ENCODE results near the gene PDE10A.

GRCh38 chr6:165365371-165365770 lies 297.7 kb downstream of the PDE10A start:
- TF ChIP-seq, protein P1, sequence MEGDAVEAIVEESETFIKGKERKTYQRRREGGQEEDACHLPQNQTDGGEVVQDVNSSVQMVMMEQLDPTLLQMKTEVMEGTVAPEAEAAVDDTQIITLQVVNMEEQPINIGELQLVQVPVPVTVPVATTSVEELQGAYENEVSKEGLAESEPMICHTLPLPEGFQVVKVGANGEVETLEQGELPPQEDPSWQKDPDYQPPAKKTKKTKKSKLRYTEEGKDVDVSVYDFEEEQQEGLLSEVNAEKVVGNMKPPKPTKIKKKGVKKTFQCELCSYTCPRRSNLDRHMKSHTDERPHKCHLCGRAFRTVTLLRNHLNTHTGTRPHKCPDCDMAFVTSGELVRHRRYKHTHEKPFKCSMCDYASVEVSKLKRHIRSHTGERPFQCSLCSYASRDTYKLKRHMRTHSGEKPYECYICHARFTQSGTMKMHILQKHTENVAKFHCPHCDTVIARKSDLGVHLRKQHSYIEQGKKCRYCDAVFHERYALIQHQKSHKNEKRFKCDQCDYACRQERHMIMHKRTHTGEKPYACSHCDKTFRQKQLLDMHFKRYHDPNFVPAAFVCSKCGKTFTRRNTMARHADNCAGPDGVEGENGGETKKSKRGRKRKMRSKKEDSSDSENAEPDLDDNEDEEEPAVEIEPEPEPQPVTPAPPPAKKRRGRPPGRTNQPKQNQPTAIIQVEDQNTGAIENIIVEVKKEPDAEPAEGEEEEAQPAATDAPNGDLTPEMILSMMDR (IDR thresholded peaks at IDR 0.05; ENCODE audit: low read depth, low read length) = no peak
- no peak for TF ChIP-seq POLR2A (IDR thresholded peaks at IDR 0.05; ENCODE audit: extremely low read depth, insufficient read length)

Data from NB4 (cell line).